CD4-positive, alpha-beta T cell treated with Interferon alpha-2 for 1 hour (primary cell): ENCODE data around the gene BARHL2.

Experiments used
- DNase-seq, 2 donors: peaks; one replicate each; pipeline ENCODE4 v3.0.0-alpha.2; 2020 to 2022

Gene BARHL2

GRCh38 chr1:90716552-90717355 lies at the start of gene BARHL2:
TSS of gene BARHL2 (minus strand) at chr1:90717302. CDS start at chr1:90717195, 107 bp downstream.
- DNase-seq: no peak

DNA sequence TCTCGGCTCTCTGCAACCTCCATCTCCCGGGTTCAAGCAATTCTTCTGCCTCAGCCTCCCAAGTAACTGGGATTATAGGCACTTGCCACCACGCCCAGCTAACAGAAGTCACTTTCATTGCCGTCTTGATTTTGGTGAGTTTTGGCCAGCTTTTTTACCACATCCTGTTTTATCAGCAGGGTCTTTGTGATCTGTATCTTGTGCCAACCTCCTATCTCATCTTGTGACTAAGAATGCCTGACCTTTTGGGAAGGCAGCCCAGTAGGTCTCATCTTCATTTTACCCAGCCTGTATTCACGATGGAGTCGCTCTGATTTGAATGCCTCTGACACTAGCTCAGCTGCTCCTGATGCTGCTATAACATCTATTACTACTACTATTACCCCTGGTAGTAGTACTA lies 46.8 kb upstream of the BARHL2 start:
- DNase-seq: no peak

GRCh38 chr1:90763506-90763905 lies 46.4 kb upstream of the BARHL2 start:
- DNase-seq: no peak

DNA sequence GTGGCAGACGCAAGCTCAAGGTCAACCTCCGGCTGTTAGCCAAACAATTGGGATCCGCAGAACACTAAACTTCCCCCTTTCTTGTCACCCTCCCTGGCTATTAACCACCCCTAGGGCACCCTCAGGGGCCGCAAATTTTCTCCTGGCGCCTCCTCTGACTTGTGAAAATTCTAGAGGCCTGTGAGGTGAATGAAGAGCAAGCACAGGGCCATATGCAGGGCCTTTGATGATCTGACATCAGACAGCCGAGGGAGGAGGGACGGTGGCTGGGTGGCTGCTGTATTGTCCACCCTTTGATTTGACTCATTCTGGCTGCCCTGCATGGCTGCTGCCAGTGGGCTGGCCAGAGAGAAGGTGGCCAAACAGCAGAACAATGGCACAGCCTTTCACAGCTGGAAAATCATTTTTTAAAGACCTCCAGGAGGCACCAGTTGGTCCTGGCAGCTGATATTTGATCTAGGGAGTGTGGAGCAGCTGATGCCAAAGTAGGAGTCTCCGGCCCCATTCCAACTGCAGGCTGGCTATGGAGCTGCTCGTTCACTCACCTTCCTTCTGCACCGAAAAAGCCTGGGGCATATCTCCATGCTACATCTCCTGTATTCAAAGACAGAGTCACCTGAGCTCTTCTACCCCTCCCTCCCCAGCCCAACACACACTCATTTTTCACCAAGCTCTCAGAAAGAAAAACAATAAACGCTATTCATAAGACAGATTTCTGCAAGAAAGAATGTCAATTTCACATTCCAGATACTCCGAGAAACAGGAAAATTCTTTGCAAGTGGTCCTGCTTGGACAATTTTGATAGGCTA lies 44.9 kb upstream of the BARHL2 start:
- DNase-seq: no peak

DNA sequence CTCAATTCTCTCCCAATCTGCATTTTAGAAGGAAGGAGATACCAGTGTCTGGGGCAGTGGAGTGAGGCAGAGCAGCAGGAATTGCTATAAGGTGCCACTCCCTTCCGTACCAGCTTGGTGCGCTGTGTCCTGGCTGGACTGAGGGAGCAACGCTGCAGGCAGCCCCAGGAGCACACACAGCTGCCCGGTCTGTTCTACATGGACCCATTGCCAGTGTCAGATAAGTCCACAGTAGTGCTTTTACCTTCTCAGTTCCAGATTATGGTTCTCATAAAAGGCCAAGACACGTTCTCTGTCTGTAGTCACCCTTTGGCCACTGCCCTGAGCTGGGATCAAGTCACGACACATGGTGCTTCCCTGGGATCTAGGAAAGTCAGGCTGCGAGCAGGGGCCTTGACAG lies 44.1 kb upstream of the BARHL2 start:
- DNase-seq: no peak

DNA sequence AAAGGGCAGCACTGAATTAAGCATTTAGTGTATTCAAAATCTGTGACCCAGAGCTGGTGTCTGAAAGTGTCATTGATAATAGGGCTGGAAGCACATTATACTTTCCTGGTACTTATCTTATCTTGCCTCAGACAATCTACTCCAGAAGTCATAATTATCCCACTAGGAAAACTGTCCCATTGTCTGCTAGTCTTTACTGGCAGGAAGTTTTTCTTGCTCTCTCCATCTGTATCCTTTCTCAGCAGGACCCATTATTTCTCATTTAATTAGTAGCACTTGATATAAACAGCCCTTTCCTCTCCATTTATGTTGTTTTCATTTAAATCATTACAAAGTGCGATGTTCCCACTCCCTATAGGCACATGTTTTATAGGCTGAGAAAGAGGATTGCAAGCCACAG lies 36.5 kb upstream of the BARHL2 start:
- DNase-seq: no peak

- no peak for DNase-seq
Observed at GRCh38 chr1:90748668-90749067, 31.6 kb upstream of the BARHL2 start.

- DNase-seq: no peak
Observed at GRCh38 chr1:90746857-90747256, 29.8 kb upstream of the BARHL2 start.

GRCh38 chr1:90745972-90746371 lies 28.9 kb upstream of the BARHL2 start:
- DNase-seq: no peak

DNA sequence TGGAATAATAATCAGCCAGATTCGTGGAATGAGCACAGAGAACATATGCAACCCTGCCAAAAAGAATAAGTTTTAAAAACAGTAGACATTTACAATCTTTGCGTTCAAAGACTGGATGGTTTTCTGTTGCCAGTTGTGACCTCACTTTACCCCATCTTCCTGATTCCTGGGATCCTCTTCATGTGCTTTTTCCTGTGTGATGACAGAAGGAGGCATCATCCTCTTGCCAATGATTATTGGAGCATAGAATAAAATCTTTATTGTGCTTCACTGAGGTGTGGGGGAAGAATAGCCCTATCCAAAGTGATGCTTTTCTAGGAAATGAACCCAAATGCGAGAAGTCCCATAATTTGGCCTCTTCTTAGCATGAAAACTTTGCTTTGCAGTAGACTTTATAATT lies 15.0 kb upstream of the BARHL2 start:
- no peak for DNase-seq

- DNase-seq: no peak
Observed at GRCh38 chr1:90731382-90732050, 14.4 kb upstream of the BARHL2 start.

DNA sequence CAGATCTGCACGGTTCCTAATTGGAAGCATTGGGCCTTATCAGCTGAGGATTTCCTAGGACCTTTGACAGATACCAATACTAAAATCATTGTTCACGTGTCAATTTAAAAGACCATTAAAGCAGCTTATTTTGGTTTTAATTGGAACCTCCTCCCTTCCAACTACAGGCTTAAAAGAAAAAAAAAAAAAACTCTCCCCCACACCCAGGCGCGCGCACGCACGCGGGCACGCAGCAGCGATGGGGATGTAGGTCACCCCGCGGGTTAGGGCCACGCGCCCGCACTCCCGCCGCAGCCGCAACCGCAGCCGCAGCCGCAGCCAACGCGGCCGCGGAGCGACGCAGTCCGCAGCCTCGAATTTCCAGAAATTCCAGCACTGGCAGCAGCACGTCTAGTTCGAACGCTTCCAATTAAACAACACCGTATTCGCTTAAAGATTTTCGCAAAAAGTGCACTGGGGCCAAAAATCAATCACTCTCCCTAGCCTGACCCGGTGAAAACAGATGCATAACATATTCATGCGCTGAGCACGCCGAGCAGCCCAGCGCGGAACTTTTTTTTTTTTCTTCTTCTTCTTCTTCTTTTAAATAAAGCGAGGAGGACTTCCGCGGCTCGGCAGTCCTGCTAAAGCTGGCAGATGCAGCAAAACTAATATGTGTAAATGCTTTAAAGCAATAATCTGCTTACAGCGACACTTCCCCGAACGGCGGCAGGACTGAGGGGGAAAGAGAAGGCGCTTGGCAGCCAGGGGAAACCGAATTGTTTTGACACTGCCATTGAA lies 13.3 kb upstream of the BARHL2 start:
- DNase-seq: no peak

GRCh38 chr1:90729504-90730242 lies 12.6 kb upstream of the BARHL2 start:
- no peak for DNase-seq

DNA sequence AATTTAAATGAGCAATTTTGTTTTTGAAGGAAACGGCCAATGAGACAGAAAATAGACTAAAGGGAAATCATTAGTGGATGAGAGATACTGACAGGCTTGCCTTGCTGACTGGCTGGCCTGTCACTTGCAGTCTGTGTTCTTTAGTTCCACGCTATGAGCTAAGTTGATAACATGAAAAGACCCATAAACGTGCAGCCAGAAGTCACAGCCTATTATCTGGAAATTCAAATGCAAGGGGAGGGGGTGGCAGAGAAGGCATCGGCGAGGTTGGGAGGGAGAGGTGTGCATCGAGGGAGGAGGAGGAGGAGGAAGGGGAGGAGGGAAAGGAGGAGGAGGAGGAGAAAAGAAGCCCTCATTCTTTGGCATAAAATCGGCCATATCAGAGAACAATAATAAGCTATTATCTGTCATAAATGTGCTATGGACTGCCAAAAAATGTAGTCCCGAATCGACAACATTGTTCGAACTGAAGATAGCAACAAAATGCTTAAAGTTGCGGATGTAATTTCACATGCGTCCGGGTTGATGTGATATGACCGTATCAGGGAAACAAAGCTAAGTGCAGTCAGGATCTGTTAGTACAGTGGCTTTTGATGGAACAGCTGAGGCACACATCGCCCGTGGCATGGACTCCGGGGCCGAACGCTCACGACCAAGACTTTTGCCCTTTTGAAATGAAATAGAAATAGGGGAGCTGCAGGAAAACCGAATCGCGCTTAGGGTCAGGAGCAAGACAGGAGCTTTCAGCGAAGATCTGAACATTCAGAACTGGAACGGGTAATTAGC lies 11.6 kb upstream of the BARHL2 start:
- DNase-seq: no peak

DNA sequence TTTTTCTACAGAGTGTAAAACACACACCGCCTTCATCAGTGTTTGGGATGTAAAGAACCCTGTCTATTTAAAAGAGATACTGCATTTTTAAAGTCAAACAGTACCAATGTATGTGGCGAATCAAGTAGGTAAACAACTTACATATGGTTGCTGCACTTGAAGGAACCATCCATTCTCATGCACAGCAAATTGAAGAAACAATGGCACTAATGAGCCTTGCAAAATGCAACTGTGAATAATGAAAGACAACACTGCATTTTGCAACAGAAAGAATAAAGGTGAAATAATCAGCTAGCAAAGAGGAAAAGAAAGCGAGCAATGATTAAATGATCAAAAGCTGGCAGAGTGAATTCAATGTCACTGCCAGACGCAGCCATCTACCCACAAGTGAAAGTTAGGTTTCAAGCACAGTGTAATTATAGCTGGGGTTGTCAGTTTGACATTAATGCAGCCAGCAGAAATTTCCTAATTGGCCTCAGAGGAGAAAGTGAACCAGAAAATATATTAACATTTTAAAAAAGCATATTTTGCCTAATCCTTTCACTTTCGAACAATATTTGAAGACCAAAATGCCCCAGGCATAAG lies 10.9 kb upstream of the BARHL2 start:
- DNase-seq: no peak

- no peak for DNase-seq
Observed at GRCh38 chr1:90726986-90727480, 9.9 kb upstream of the BARHL2 start.

- no peak for DNase-seq
Observed at GRCh38 chr1:90726425-90726985, 9.4 kb upstream of the BARHL2 start.

DNA sequence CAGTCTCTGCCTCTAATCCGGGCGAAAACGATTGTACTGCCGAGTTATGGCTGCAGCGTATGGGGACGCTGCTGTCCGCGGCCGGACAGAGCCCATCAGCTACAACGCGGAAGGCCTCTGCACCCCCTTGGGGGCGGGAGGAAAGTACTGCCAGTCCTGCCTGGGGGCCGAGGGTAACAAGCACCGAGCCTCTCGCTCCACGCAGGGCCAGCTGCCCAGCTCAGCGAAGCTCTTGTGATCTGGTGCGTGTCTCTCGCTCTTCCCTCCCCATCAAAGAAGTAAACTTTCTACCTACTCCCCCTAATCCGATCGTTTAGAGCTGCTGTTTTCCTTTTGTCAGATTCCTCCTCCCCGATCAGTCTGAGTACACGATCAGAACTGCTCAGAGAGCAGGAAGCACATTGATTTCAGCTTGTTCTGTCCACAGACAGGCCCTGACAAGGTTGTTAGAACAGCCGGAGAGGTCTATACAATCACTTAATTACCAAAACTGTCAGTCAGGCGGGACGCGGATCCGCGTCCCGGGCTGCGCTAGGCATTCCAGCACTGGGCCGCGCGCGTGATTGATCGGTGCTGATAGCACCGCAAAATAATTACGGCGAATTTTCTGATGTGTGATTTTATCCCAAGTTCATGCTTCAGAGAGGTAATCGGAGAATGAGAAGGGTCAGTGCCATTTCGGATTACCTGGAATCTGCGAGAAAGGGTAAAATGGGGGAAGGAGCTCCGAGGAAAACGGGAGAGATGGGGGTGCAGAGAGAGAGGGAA lies 8.7 kb upstream of the BARHL2 start:
- DNase-seq: no peak

DNA sequence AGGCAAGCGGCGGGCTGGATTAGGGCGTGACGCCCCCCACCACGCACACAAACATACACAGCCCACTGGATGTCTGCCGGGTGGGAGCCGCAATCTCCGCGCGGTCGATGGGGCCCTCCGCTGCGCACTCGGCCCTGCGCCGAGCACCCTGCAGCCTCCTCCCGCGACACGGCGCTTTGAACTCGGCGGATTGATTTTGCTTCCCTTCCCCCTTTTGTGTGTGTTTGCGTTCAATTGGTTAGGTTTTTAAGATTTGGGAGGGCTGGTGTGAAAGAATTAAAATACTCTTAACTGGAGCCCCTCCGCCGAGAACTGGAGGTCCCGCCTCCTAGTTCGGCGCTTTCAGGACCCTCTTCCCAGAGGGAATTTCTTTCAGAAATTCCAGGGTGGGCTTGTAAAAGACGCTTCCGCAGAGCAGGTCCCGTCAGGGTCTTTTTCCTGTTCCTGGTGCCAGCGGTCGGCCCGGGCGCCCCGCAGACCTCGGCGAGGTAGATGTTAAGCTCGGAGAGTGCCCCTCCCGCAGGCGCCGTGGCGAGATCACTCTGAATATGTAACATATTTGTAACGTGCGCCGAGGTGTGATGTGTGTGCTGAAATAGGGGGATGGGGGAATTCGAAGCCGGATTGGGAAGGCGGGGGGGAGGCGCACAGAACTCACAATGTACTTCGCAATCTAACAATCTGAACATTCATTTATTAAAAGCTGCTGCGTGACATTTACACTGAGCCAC lies 8.0 kb upstream of the BARHL2 start:
- DNase-seq: no peak
